GM12878 (cell line): ENCODE measurements around the gene CD2AP. TPM values are rescaled to one million over a fixed set of nuclear protein-coding genes. Genes with fewer than 3 reads are reported as not detected.

Experiments used
- ATAC-seq: fragments of 200-7000 bp; cut with Tn5 transposase; 3 replicates; pipeline ENCODE4 v1.9.1; 2020; ENCODE audit warnings: mild to moderate bottlenecking, moderate library complexity
- BruUV-seq: library from RNA; stranded (reverse); fragments of 400-500 nt; replicated peaks from 2 replicates; lab custom pipeline; 2021; lab: Mats Ljungman, UMichigan
- CTCF ChIA-PET: fragments of 300-600 bp; sonication (Branson Sonifier 250); formaldehyde crosslinking; extraction: SDS; loops from one replicate; lab custom pipeline; 2021; ENCODE audit warnings: inconsistent platforms; lab: Yijun Ruan, JAX
- POLR2A ChIA-PET: fragments of 350-600 bp; formaldehyde crosslinking; extraction: SDS; loops from one replicate; lab custom pipeline; 2021; ENCODE audit warnings: inconsistent platforms; lab: Charles Lee
- RAD21 ChIA-PET: fragments of 300-600 bp; sonication (Branson Sonifier 250); formaldehyde crosslinking; loops from one replicate; lab custom pipeline; 2023; ENCODE audit warnings: antibody characterized with exemption; ENCODE audit not compliant: unreplicated experiment; lab: Charles Lee
- SMC1A ChIA-PET: fragments of 300-600 bp; sonication (Branson Sonifier 250); formaldehyde crosslinking; loops from one replicate; lab custom pipeline; 2023; ENCODE audit not compliant: unreplicated experiment, uncharacterized antibody; lab: Charles Lee
- DNase-seq: peaks from one replicate; pipeline ENCODE4 v3.0.0-alpha.2; 2011; ENCODE audit warnings: low read depth, low spot score
- FAIRE-seq: peaks from 3 replicates; lab custom pipeline; 2011; peaks lifted over from hg19 to GRCh38; lab: Jason Lieb, UNC
- H2AFZ ChIP-seq: 2 replicates; pipeline ENCODE4 v1.6.0; 2011; ENCODE audit warnings: low read depth, low read length, control low read depth; ENCODE audit not compliant: control insufficient read depth
- H3K27ac ChIP-seq: 2 replicates; pipeline ENCODE4 v1.5.1; 2011; ENCODE audit warnings: control low read depth; ENCODE audit not compliant: control insufficient read depth, insufficient read depth
- H3K27me3 ChIP-seq, 2 experiments: replicated peaks in 1 of 2; 2 replicates each; pipeline versions ENCODE4 v1.6.0 to v1.6.1; 2011; ENCODE audit warnings: low read length in 1 of 2; ENCODE audit not compliant: control insufficient read depth in 2 of 2, insufficient read depth in 2 of 2
- H3K36me3 ChIP-seq, 2 experiments: 2 replicates each; pipeline ENCODE4 v1.5.1; 2011; ENCODE audit warnings: low read length in 1 of 2; ENCODE audit not compliant: control insufficient read depth in 2 of 2, insufficient read depth in 2 of 2
- H3K4me1 ChIP-seq: 2 replicates; pipeline ENCODE4 v1.6.1; 2011; ENCODE audit warnings: mild to moderate bottlenecking, low read length, moderate library complexity, mixed read lengths; ENCODE audit not compliant: control insufficient read depth, insufficient read depth
- H3K4me2 ChIP-seq: 2 replicates; pipeline ENCODE4 v1.6.0; 2011; ENCODE audit warnings: control low read depth; ENCODE audit not compliant: control insufficient read depth, insufficient read depth
- H3K4me3 ChIP-seq: fragments of 200-600 bp; sonication (generic); 2 replicates; pipeline ENCODE4 v1.5.1; 2016
- H3K79me2 ChIP-seq: 2 replicates; pipeline ENCODE4 v1.6.0; 2011; ENCODE audit warnings: low read length; ENCODE audit not compliant: control insufficient read depth, insufficient read depth
- H3K9ac ChIP-seq: 2 replicates; pipeline ENCODE4 v1.8.0; 2011; ENCODE audit warnings: low read length, control low read depth, mixed read lengths; ENCODE audit not compliant: control insufficient read depth, insufficient read depth
- H3K9me3 ChIP-seq: replicated peaks from 3 replicates; pipeline ENCODE4 v1.5.1; 2011; ENCODE audit warnings: mild to moderate bottlenecking, low read length; ENCODE audit not compliant: control insufficient read depth, insufficient read depth
- H4K20me1 ChIP-seq: 2 replicates; pipeline ENCODE4 v1.6.0; 2011; ENCODE audit not compliant: control insufficient read depth, insufficient read depth
- PML ChIP-seq: IDR thresholded peaks from 2 replicates; pipeline ENCODE4 v1.6.1; 2012; ENCODE audit warnings: low read length, inconsistent platforms
- RELA ChIP-seq: fragments of 450-650 bp; IDR thresholded peaks from 2 replicates; pipeline ENCODE4 v1.8.0; 2014; ENCODE audit warnings: borderline replicate concordance; ENCODE audit not compliant: partially characterized antibody
- RFX5 ChIP-seq: IDR thresholded peaks from 2 replicates; pipeline ENCODE4 v1.6.1; 2011; ENCODE audit warnings: low read depth, low read length, improper control_type of control experiment
- TCF3 ChIP-seq: IDR thresholded peaks from 2 replicates; pipeline ENCODE4 v1.6.1; 2012; ENCODE audit warnings: low read depth, mild to moderate bottlenecking, low read length, borderline replicate concordance; ENCODE audit not compliant: insufficient read depth
- ZNF622 ChIP-seq: fragments of 450-650 bp; IDR thresholded peaks from 2 replicates; pipeline ENCODE4 v1.6.1; 2017; ENCODE audit warnings: mild to moderate bottlenecking, inconsistent platforms
- WGBS: methylation state at CpG from one replicate; pipeline ENCODE4 v1.1.6; 2016; ENCODE audit warnings: low lambda C conversion rate; ENCODE audit not compliant: insufficient replicate concordance, insufficient coverage; ENCODE audit errors: missing lambda C conversion rate; 5-methylcytosine and 5-hydroxymethylcytosine counted together
- in situ Hi-C: fragments of 300-500 bp; cut with MboI; formaldehyde crosslinking; loops from 9 replicates; pipeline ENCODE4 v1.14.3; 2018; ENCODE audit warnings: mixed read lengths
- intact Hi-C: fragments of 100-400 bp; cut with micrococcal nuclease; formaldehyde crosslinking; loops from one replicate; pipeline ENCODE4 v1.14.2; 2022; ENCODE audit not compliant: unreplicated experiment
- polyA plus RNA-seq, 11 experiments: library from polyadenylated mRNA; depleted of rRNA in 4 of 11; unstranded in 6 of 11; stranded (reverse) in 5 of 11; fragments of >200 nt; fragmentation: Nextera tagmentation in 4 of 11; fragmentation: Illumina TruSeq in 1 of 11; extraction: Ambion mirVana in 4 of 11; extraction: Trizol in 1 of 11; gene quantifications; 1 replicate in 1 of 11; 2 replicates in 10 of 11; pipeline versions ENCODE4 v1.2.1 to v1.2.3, GENCODE V29; 2011 to 2016; ENCODE audit warnings: inconsistent platforms in 2 of 11, missing spikeins in 2 of 11, low read depth in 1 of 11
- total RNA-seq, 4 experiments: library from RNA; depleted of rRNA in 3 of 4; stranded (reverse); fragments of >200 nt in 3 of 4; fragmentation: Illumina TruSeq in 1 of 4; extraction: Trizol in 1 of 4; gene quantifications; 2 replicates each; pipeline versions ENCODE4 v1.2.1 to v1.2.3, GENCODE V29; 2013 to 2021
- TF ChIP-seq, protein P1 (sequence below): fragments of 450-650 bp; IDR thresholded peaks from 2 replicates; pipeline ENCODE4 v1.6.1; 2018; ENCODE audit warnings: borderline replicate concordance, mild to moderate bottlenecking; ENCODE audit not compliant: partially characterized antibody
- TF ChIP-seq, protein P2 (sequence below): fragments of 150-350 bp; IDR thresholded peaks from 2 replicates; pipeline ENCODE4 v1.6.1; 2016; ENCODE audit warnings: low read depth, low read length

Gene CD2AP
- total and polyA plus RNA-seq, 10 of the 15 experiments (the other 5 are each of a cell fraction or from before 2014, with no cell fraction given) = 5.4 to 46.6 (median 20.9) TPM

- TF ChIP-seq, protein P1, sequence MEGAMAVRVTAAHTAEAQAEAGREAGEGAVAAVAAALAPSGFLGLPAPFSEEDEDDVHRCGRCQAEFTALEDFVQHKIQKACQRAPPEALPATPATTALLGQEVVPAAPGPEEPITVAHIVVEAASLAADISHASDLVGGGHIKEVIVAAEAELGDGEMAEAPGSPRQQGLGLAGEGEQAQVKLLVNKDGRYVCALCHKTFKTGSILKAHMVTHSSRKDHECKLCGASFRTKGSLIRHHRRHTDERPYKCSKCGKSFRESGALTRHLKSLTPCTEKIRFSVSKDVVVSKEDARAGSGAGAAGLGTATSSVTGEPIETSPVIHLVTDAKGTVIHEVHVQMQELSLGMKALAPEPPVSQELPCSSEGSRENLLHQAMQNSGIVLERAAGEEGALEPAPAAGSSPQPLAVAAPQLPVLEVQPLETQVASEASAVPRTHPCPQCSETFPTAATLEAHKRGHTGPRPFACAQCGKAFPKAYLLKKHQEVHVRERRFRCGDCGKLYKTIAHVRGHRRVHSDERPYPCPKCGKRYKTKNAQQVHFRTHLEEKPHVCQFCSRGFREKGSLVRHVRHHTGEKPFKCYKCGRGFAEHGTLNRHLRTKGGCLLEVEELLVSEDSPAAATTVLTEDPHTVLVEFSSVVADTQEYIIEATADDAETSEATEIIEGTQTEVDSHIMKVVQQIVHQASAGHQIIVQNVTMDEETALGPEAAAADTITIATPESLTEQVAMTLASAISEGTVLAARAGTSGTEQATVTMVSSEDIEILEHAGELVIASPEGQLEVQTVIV = no peak
- no peak for TF ChIP-seq PML
- TF ChIP-seq, all 136 proteins: peak for 0
Observed at GRCh38 chr6:47496935-47497579, 19.5 kb downstream of the CD2AP start (continued).

GRCh38 chr6:47502920-47503319 is 25.3 kb downstream of the CD2AP start:
- BruUV-seq = no TSS peak

More at GRCh38 chr6:47502920-47503319, 25.3 kb downstream of the CD2AP start:
- Histone ChIP-seq H3K4me3 (no peak overlapping the region), H3K36me3 (peaks cover 0 to 6% of the 10 kb centered on the region in 2 experiments; a peak in 2 of 4 replicates), H3K79me2 (peaks cover 42% of the 10 kb centered on the region), H3K9ac (no peak overlapping the region), H3K27me3 (no peaks in the 10 kb centered on the region), H3K4me2 (no peak overlapping the region), H3K9me3 (peaks cover 10% of the 10 kb centered on the region; the same call in 2 of the 3 replicates), H4K20me1 (no peaks in the 10 kb centered on the region), H3K4me1 (peaks cover 11% of the 10 kb centered on the region), H2AFZ (no peak overlapping the region), H3K27ac (no peak overlapping the region)
- ChIA-PET SMC1A (interaction anchor here (0.9 to 1.4 kb wide), 4 partner anchors 9 to 43 kb away, joined by 3 to 5 read pairs (median 3); no protein-coding TSS in a partner anchor), POLR2A (interaction anchor here (0.6 kb wide), 1 partner anchor 15 kb away, joined by 3 read pairs; no protein-coding TSS in a partner anchor), RAD21 (interaction anchor here (0.7 kb wide), 1 partner anchor 34 kb away, joined by 3 read pairs; no protein-coding TSS in a partner anchor), CTCF (no interaction called here)
- no peak for ATAC-seq
- no peak for DNase-seq
- WGBS = 87% methylated on average over 2 of the region's 2 CpGs
- intact Hi-C loops = no loop called here
- in situ Hi-C loops = no loop called here
- no peak for FAIRE-seq
- TF ChIP-seq ZNF622 (no peak), RELA (no peak), TCF3 (no peak), RFX5 (no peak)
- TF ChIP-seq, protein P2, sequence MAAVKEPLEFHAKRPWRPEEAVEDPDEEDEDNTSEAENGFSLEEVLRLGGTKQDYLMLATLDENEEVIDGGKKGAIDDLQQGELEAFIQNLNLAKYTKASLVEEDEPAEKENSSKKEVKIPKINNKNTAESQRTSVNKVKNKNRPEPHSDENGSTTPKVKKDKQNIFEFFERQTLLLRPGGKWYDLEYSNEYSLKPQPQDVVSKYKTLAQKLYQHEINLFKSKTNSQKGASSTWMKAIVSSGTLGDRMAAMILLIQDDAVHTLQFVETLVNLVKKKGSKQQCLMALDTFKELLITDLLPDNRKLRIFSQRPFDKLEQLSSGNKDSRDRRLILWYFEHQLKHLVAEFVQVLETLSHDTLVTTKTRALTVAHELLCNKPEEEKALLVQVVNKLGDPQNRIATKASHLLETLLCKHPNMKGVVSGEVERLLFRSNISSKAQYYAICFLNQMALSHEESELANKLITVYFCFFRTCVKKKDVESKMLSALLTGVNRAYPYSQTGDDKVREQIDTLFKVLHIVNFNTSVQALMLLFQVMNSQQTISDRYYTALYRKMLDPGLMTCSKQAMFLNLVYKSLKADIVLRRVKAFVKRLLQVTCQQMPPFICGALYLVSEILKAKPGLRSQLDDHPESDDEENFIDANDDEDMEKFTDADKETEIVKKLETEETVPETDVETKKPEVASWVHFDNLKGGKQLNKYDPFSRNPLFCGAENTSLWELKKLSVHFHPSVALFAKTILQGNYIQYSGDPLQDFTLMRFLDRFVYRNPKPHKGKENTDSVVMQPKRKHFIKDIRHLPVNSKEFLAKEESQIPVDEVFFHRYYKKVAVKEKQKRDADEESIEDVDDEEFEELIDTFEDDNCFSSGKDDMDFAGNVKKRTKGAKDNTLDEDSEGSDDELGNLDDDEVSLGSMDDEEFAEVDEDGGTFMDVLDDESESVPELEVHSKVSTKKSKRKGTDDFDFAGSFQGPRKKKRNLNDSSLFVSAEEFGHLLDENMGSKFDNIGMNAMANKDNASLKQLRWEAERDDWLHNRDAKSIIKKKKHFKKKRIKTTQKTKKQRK = no peak
